Peyer's patch (tissue), 4 donors: ENCODE data around the gene CTSL.
"Not testable (repeated sequence)": the region's sequence is repeated elsewhere in the genome, so short reads cannot be mapped to it uniquely, and the experiment has no call there.

Experiments
- POLR2A ChIP-seq, 2 donors: fragments of 450-650 bp; IDR thresholded peaks; one replicate each; pipeline ENCODE4 v1.5.1; 2017; ENCODE audit warnings: antibody characterized with exemption in 2 of 2, mild to moderate bottlenecking in 2 of 2, moderate library complexity in 2 of 2
- TF ChIP-seq, protein P1 (sequence below), 6 experiments: fragments of 450-650 bp in 4 of 6; fragments of 200-600 bp in 2 of 6; sonication (generic) in 1 of 6; IDR thresholded peaks; one replicate each; pipeline ENCODE4 v1.5.1; 2017 to 2019; ENCODE audit warnings: antibody characterized with exemption in 6 of 6, mild to moderate bottlenecking in 3 of 6, moderate library complexity in 1 of 6

DNA sequence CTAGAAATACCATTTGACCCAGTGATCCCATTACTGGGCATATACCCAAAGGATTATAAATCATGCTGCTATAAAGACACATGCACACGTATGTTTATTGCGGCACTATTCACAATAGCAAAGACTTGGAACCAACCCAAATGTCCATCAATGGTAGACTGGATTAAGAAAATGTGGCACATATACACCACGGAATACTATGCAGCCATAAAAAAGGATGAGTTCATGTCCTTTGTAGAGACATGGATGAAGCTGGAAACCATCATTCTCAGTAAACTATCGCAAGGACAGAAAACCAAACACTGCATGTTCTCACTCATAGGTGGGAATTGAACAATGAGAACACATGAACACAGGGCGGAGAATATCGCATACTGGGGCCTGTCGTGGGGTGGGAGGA is 18.3 kb downstream of the CTSL start:
- TF ChIP-seq, protein P1, sequence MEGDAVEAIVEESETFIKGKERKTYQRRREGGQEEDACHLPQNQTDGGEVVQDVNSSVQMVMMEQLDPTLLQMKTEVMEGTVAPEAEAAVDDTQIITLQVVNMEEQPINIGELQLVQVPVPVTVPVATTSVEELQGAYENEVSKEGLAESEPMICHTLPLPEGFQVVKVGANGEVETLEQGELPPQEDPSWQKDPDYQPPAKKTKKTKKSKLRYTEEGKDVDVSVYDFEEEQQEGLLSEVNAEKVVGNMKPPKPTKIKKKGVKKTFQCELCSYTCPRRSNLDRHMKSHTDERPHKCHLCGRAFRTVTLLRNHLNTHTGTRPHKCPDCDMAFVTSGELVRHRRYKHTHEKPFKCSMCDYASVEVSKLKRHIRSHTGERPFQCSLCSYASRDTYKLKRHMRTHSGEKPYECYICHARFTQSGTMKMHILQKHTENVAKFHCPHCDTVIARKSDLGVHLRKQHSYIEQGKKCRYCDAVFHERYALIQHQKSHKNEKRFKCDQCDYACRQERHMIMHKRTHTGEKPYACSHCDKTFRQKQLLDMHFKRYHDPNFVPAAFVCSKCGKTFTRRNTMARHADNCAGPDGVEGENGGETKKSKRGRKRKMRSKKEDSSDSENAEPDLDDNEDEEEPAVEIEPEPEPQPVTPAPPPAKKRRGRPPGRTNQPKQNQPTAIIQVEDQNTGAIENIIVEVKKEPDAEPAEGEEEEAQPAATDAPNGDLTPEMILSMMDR (IDR thresholded peaks at IDR 0.05), result not testable (repeated sequence)
- TF ChIP-seq POLR2A (IDR thresholded peaks at IDR 0.05), result not testable (repeated sequence)
